ENCODE data around the gene GRIN2A.

GRIN2A gene

DNA sequence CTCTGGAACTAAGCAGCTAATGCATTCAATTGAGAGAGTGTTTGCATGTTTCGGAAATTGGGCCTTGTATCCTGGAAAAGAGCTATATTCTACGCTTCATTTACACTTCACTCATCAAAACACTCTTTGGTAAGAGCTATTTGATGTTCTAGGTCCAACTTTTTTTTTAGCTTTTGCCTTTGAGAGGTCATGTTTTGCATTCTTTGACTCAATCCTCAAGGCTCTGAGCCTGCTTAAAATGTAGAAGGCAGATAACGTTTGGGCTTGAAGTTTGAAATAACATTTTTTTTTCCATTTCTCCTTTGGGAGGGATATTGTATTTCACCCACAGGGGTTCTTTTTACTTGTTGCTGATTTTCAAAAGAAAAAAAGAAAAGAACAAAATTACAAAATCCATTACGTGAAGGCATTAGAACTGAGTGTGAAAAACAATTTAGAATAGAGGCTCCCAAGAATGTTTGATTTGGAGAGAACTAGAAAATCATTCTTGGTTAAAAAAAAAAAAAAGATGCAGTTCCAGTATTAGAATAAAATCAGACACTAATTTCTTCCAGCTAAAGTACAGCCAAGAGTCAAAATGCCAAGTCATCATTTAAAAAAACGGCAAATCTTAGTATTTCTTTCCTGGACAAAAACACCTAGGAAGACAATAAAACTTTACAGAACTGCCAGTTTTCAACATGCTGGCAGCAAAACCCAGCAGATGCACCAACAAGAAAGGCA is 268.5 kb downstream of the GRIN2A start:
- no peak for TF ChIP-seq GABPA (IDR thresholded peaks at IDR 0.05; ENCODE audit: low read depth)
- H3K27ac ChIP-seq (replicated peaks), result no peak overlapping the region
- DNase-seq (ENCODE audit: low read depth in 1 of 2, low spot score in 1 of 2), result no peak
- no peak overlapping the region for H3K4me3 ChIP-seq (replicated peaks; ENCODE audit: insufficient read depth, low read length)
- H3K27me3 ChIP-seq (ENCODE audit: insufficient read depth, poor library complexity, severe bottlenecking), result no peaks in the 10 kb centered on the region

DNA sequence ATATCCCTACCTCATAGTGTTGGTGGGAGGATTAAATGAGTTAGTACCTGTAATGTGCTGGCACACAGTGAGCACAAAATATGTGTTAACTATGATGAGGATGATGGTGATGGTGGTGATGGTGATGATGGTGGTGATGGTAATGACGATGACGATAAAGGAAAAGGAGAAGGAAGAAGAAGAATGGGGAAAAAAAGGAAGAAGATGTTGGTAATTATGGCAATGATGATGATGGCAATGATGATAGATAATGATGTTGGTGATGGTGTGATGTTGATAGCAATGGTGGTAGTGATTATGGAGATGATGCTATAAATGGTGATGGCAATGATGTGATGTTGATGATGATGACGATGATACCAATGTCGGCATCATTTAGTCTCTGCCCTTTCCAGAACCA is 270.2 kb downstream of the GRIN2A start:
- TF ChIP-seq, protein P1, sequence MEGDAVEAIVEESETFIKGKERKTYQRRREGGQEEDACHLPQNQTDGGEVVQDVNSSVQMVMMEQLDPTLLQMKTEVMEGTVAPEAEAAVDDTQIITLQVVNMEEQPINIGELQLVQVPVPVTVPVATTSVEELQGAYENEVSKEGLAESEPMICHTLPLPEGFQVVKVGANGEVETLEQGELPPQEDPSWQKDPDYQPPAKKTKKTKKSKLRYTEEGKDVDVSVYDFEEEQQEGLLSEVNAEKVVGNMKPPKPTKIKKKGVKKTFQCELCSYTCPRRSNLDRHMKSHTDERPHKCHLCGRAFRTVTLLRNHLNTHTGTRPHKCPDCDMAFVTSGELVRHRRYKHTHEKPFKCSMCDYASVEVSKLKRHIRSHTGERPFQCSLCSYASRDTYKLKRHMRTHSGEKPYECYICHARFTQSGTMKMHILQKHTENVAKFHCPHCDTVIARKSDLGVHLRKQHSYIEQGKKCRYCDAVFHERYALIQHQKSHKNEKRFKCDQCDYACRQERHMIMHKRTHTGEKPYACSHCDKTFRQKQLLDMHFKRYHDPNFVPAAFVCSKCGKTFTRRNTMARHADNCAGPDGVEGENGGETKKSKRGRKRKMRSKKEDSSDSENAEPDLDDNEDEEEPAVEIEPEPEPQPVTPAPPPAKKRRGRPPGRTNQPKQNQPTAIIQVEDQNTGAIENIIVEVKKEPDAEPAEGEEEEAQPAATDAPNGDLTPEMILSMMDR (IDR thresholded peaks at IDR 0.05; ENCODE audit: insufficient read depth, low read length), result no peak
- TF ChIP-seq GABPA (IDR thresholded peaks at IDR 0.05; ENCODE audit: low read depth), result no peak
- TF ChIP-seq, protein P2, sequence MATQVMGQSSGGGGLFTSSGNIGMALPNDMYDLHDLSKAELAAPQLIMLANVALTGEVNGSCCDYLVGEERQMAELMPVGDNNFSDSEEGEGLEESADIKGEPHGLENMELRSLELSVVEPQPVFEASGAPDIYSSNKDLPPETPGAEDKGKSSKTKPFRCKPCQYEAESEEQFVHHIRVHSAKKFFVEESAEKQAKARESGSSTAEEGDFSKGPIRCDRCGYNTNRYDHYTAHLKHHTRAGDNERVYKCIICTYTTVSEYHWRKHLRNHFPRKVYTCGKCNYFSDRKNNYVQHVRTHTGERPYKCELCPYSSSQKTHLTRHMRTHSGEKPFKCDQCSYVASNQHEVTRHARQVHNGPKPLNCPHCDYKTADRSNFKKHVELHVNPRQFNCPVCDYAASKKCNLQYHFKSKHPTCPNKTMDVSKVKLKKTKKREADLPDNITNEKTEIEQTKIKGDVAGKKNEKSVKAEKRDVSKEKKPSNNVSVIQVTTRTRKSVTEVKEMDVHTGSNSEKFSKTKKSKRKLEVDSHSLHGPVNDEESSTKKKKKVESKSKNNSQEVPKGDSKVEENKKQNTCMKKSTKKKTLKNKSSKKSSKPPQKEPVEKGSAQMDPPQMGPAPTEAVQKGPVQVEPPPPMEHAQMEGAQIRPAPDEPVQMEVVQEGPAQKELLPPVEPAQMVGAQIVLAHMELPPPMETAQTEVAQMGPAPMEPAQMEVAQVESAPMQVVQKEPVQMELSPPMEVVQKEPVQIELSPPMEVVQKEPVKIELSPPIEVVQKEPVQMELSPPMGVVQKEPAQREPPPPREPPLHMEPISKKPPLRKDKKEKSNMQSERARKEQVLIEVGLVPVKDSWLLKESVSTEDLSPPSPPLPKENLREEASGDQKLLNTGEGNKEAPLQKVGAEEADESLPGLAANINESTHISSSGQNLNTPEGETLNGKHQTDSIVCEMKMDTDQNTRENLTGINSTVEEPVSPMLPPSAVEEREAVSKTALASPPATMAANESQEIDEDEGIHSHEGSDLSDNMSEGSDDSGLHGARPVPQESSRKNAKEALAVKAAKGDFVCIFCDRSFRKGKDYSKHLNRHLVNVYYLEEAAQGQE (IDR thresholded peaks at IDR 0.05; ENCODE audit: insufficient replicate concordance, low read depth), result no peak
- no peak for TF ChIP-seq SPI1 (IDR thresholded peaks at IDR 0.05; ENCODE audit: borderline replicate concordance, low read depth)
- no peak for TF ChIP-seq POLR2AphosphoS5 (IDR thresholded peaks at IDR 0.05; ENCODE audit: low read depth)
- no peaks in the 10 kb centered on the region for H3K27me3 ChIP-seq (ENCODE audit: insufficient read depth, poor library complexity, severe bottlenecking)
- no peak for DNase-seq (ENCODE audit: low read depth in 1 of 2, low spot score in 1 of 2)
- no peak overlapping the region for H3K27ac ChIP-seq (replicated peaks)
- no peak overlapping the region for H3K4me3 ChIP-seq (replicated peaks; ENCODE audit: insufficient read depth, low read length)

DNA sequence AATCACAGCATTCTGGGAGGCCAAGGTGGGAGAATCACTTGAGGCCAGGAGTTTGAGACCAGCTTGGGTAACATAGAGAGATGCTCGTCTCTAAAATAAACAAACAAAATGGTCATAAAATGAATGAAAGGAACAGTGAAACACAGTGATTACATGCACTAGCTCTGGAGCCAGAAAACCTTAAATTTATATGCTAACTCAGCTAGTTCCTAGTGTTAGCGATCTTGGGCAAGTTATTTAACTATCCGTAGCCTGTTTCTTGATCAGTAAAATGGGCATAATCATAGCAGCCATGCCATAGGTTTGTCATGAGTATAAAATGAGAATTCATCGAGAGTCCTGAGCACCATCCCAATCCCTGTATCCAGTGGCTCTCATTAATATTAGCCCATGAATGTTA is 271.0 kb downstream of the GRIN2A start:
- no peak for DNase-seq (ENCODE audit: low read depth in 1 of 2, low spot score in 1 of 2)
- no peak overlapping the region for H3K27ac ChIP-seq (replicated peaks)
- no peaks in the 10 kb centered on the region for H3K27me3 ChIP-seq (ENCODE audit: insufficient read depth, poor library complexity, severe bottlenecking)
- TF ChIP-seq GABPA (IDR thresholded peaks at IDR 0.05; ENCODE audit: low read depth), result no peak
- no peak overlapping the region for H3K4me3 ChIP-seq (replicated peaks; ENCODE audit: insufficient read depth, low read length)

DNA sequence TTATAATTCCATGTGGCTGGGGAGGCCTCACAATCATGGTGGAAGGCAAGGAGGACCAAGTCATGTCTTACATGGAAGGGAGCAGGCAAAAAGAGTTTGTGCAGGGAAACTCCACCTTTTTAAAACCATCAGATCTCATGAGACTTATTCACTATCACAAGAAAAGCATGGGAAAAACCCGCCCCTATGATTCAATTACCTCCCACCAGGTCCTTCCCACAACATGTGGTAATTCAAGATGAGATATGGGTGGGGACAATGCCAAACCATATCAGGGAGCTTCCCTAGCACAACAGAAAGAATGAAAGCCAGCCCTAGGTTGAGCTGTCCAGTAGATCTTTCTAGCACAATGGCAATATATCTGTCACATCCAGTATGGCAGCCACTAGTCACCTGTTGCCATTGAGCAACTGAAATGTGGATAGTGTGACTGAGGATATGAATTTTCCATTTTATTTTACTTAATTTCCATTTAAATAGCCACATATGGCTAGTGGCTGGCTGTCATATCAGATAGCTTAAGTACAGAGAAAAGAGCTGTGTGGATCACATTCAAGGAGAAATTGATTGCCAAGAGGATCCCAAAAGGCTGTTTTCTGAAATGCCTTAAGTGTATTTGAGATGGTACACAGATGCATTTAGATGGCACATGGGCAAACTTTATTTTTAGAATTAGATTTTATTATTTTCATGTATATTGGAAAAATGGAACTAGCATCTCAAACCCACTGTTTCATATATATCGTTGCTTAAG is 273.0 kb downstream of the GRIN2A start:
- Histone ChIP-seq H3K27ac (replicated peaks) (no peak overlapping the region), H3K4me3 (replicated peaks; ENCODE audit: insufficient read depth, low read length) (no peak overlapping the region), H3K27me3 (ENCODE audit: insufficient read depth, poor library complexity, severe bottlenecking) (no peaks in the 10 kb centered on the region)
- TF ChIP-seq POLR2AphosphoS5 (IDR thresholded peaks at IDR 0.05; ENCODE audit: low read depth) (no peak), GABPA (IDR thresholded peaks at IDR 0.05; ENCODE audit: low read depth) (no peak), SPI1 (IDR thresholded peaks at IDR 0.05; ENCODE audit: borderline replicate concordance, low read depth) (no peak)
- TF ChIP-seq, protein P1 (IDR thresholded peaks at IDR 0.05; ENCODE audit: insufficient read depth, low read length), result no peak
- TF ChIP-seq, protein P2 (IDR thresholded peaks at IDR 0.05; ENCODE audit: insufficient replicate concordance, low read depth), result no peak
- no peak for DNase-seq (ENCODE audit: low read depth in 1 of 2, low spot score in 1 of 2)

Data from HL-60 (cell line).